ENCODE measurements around the gene FABP6.
"Not testable (repeated sequence)": the region's sequence is repeated elsewhere in the genome, so short reads cannot be mapped to it uniquely, and the experiment has no call there.

The FABP6 gene

DNA sequence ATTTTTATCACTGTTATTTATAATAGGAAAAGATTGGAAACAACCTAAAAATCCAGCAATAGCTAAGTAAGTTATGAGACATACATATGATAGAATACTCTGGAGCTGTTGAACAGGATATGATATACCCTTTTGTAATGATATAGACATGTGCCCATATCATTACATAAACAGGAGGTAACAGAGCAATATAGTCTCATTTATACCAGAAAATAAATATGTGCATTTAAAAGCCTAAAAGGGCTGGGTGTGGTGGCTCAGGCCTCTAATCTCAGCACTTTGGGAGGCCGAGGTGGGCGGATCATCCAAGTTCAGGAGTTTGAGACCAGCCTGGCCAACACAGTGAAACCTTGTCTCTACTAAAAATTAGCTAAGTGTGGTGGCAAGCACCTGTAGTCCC, 2.3 kb upstream of the FABP6 start:
- no peak for FAIRE-seq

DNA sequence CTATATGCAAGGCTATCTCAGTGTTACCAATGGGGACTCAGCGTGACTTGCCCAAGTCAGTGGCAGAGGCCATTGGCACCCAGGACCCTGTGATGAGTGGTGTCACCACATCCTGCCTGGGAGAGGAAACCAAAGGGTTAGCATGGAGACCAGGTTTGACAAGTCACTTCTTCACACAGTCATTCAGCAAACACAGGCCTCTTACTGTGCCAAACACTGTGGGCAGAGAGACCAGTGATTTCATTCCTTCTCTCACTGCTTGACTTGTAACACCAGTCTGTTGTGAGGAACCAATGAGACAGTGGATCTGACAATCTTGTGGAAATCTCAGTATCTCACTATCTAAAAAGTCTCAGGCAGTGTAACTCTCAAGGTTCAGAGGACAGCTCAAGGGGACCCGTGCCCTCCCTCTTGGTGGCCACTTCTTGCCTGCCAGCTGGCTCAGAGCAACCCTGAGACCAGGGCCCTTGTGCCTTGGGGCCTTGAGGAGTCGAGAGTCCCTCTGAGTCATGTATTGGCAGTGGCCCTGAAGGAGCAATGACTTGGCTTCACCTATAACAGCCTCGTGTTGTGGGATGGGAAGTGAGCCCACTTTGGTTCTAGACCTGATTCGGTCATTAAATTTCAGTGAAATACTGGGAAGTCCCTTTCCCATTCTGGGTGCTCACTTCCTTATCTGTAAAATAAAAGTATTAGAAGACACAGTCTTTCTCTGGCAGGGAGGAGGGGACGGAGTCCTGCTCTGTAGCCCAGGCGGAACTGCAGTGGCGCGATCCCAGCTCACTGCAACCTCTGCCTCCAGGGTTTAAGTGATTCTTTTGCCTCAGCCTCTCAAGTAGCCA, 1.6 kb downstream of the FABP6 start:
- FAIRE-seq = no peak

DNA sequence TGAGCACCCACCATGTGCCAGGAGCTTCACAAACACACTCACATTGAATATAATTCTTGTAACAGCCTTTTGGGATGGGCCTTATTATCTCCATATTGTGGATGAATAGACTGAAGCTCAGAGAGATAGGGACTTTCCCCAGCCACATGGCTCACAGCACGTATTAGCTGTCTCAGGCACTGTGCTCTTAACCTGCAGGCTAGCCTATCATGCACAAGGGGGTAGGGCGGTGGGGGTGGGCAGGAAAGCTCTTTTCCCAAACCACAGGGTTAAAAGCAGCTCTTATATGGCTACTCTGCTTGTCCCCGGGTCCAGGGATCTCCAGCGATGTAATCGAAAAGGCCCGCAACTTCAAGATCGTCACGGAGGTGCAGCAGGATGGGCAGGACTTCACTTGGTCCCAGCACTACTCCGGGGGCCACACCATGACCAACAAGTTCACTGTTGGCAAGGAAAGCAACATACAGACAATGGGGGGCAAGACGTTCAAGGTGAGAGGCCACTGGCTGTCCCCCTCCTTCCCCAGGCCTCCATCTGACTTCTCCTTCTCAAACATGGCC, 2.6 kb downstream of the FABP6 start:
- FAIRE-seq = no peak

DNA sequence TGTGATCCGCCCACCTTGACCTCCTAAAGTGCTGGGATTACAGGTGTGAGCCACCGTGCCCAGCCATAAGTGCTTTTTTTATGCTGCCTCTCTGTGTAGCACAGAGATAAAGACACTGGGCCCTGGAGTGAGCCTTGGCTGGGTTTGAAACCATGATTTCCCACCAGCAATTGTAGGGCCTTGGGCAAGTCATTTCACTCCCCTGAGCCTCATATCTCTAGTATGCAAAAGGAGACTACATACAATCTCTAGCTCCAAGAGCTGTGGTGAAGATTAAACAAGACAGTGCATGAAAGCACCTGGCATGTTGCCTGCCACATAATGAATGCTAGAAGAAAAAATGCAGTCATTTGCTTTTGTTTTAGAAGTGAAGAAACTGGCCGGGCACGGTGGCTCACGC, 3.9 kb downstream of the FABP6 start:
- no peak for FAIRE-seq

DNA sequence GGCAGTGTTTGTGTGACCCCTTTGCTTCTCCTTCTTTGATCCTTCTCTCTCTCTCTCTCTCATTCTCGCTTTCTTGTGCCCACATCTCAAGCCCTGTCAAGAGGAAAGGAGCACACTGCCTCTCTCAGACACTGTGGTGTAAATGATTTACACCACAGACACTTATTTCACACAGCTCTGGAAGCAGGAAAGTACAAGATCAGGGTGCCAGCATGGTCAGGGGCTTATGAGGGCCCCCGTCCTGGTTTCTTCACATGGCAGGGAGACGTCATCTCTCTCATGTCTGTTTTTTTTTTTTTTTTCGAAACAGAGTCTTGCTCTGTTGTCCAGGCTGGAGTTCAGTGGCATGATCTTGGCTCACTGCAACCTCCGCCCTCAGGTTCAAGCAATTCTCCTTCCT, 6.4 kb downstream of the FABP6 start:
- no peak for FAIRE-seq

DNA sequence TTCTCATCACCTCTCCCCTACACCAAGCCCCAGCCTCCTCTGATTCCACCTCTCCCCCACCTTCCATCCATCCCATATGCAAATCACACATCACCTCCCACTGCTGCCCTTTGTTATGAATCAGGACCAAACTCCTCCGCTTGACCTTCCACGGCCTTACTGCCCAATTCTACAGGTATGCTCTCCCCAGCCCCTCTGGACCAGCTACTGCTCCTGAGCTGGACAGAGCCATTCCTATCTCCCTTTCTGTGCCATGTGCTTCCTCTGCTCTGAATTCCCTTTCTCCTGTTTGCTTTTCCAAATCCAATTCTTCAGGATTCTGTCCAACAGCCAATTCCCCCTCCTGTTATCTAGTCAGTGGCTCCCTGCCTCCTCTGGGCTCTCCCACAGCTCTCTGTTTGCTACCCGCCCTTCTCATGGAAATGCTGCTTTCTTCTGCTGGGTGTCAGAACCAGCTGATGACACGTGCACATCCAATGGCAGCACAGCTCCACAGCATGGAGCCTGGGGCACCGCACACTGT, 8.3 kb downstream of the FABP6 start:
- no peak for FAIRE-seq

DNA sequence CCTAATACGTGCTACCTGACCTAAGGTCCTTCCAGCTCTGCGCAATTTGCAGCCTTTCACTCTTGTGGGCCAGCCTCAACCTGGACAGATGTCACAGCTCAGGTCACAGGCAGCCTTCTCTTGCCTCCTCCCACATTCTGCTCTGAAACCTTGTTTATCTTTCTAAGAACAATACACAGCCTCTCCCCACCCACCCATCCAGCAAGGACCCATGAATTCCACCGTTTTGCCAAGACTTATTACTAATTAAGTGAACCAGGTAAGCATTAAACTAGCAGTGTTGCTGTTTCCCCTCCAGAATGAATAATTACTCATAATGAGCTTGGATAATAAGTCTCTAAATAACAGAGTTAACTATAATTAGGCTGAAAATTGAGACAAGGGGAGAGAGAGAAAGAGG, 11.0 kb downstream of the FABP6 start:
- no peak for FAIRE-seq

DNA sequence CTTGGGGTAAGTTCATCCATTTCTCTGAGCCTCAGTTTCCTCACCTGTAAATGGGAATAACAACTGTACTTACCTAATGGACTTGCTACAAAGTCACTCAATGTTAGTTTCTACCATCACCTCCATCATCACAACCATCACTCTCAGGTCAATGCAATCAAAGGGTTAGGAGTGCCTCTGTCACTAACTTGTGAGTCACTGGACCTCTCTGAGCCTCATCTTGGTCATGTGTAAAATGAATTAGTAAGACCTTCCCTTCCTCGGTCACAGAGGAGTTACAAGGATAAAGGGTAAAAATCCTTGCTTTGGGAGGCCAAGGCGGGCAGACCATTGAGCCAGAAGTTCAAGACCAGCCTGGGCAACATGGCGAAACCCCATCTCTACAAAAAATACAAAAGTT, 12.8 kb downstream of the FABP6 start:
- no peak for FAIRE-seq

DNA sequence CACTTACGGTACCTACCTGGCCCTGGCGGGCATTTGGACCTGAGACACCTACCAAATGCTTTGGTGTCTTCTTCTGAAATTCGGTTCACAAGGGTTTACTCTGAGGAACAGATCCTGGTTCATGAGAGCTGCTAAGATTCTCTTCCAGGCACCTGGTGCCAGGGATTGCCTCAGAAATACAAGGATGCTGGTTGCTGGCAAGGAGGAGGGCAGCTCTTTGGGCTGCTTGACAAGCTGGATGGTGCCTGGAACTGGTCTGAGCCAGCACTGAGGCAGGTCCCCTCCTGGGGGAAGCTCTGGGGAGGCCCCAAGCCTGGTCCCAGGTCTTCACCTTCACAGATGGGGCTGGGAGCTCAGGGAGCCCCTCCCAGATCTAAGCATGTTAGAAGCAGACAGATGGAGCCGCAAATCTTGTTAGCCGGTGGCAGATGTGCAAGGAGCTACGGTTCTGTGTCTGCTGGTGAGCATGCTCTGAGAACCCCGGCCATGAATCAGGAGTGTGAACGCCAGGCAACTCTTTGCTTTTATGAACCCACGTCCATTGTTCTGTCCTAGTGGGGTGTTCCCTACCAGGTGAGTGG, 16.3 kb downstream of the FABP6 start:
- FAIRE-seq = no peak

DNA sequence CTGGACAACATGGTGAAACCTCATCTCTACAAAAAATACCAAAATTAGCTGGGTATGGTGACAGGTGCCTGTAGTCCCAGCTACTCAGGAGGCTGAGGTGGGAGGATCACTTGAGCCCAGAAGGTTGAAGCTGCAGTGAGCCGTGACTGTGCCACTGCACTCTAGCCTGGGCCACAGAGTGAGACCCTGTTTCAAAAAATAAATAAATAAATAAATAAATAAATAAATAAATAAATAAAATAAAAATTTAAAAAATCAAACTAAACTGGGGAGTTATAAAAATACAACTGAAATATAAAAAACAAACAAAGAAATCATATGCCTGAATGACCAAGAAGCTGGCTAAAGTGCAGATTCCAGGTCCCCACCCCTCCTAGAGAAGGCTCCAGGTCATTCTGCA, 20.3 kb downstream of the FABP6 start:
- FAIRE-seq = not testable (repeated sequence)

DNA sequence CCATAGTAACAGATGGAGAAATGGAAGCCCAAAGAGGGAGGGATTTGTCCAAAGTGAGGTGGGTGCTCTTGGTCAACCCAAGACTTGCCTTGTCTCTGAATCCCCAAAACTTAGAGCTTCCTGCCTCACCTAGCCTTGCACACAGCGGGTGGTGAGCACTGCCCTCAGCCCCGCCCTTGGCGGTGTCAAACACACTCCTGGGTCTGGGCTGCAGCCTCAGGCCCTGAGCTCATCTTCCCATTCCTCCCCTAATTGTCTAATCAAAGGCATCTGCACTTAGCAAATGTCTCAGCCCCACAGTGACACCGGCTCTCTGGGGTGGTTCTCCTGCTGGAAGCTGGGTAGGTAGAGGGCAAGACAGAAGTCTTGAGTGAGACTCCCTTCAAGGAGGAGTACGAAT, 20.9 kb downstream of the FABP6 start:
- FAIRE-seq = no peak

DNA sequence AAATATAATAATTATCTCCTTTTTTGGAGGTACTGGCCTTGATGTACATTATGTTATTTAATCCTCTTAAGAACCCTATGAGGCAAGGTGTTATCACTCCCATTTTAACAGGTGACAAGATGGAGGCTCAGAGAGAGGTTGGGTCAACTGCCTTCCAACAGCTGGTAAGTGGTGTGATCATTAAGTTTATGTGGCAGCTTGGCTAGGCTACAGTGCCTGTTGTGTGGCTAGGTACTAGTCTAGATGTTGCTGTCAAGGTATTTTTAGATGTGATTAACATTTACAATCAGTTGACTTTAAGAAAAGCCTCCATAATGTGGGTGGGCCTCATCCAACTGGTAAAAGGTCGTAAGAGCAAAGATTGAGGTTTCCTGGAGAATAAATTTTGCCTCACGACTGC, 21.5 kb downstream of the FABP6 start:
- no peak for FAIRE-seq

DNA sequence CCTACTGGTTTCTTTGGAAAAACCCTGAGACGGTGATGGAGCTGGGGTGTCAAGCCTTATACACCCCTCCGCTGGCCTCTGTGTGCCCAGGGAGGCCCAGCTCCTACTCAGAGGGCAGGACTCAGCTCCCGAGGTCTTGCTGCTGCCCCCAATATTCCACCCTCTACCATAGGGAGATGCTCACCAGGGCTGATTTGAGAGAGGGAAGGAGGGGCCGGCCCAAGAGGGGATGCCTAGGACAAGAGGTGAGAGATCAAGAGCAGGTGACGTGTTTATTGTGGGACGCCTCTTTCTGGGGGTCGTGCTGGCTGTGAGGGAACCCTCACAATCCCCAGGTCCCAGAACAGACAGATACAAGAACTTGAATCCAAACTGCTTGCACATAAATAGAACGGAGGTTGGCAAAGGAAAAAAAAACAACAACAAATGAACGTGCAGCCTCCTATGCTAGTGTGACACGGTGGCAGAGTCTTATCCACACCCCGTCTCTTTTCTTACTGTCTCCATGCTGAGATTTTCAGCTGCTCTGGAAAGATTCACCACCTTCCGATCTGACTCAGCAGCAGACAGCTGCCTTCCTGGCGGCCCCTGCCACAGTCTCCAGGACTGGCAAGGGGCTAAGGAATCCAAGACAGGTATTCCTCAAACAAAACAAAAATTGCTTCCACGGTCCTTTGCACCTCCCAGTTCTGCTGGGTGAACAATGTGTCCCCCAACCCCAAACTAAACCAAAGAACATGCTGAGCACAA, 22.3 kb downstream of the FABP6 start:
- FAIRE-seq = no peak

DNA sequence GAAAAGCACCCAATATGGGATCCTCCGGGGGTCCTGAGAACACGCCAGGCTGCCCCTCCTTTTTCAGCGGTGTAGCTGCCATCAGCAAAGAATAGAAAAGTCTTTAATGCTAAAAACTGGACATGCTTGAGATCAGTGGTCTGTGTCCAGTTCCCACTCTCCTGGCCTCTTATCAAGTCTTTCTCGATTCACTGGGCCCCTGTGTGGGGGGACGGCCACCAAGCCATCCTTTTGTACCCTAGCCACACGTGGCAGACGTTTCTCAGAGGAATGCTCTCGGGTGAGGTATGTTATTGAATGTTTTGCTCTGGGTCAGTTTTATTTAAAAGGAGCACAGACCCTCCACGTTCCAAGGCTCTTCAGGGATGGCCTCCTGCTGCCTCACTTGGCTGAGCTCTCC, 23.6 kb downstream of the FABP6 start:
- no peak for FAIRE-seq

DNA sequence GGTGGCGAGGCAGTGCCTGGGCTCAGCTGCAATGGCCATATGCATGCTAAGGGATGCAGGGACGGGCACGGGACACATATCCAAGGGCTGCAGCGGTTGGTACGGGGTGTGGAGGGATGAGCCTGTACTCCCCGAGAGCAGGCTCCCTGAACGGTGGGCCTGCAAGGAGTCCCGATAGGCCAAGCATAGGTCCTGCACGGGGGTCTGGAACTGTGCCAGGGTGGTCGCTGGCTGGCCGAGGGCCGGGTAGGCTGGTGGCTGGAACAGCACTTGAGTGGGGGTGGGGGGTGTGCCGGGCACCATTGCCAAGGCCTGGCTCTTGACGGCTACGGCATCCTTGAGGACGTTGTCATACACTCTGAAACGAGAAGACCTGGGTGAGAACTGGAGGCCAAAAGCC, 24.1 kb downstream of the FABP6 start:
- FAIRE-seq = no peak

DNA sequence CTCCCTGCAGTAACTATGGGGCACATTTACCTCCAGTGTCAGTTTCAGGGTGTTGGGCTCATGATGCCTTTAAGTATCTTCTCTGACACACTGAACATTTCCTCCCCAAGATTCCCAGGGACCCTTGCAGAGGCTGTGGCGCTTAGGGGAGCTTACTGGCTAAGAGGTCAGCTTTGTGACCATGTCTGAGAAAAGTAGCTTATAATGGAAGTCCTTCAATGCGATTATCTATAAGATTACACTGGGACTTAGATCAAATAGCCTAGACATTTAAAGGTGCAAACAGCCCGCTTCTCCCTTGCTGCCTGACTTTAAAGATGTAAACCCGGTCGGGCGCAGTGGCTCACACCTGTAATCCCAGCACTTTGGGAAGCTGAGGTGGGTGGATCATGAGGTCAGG, 25.4 kb downstream of the FABP6 start:
- no peak for FAIRE-seq

DNA sequence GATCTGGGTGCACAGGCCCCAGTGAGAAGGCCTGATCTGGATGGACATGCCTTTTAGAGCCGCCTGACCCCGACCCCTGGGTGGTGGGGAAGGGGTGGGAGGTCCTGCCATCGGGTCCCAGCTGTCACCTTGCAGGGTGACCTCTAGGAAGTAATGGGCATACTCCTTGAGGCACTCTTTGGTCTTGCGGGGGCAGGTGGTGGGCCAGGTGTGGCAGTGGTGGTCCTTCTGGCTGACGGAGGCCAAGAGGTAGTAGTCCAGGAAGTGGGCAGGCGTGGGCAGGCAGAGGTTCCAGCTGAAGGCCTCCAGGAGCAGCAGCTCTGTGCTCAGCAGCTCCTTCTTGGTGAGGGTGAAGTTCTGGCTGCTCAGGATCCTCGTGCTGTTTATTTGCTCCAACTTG, 30.0 kb downstream of the FABP6 start:
- no peak for FAIRE-seq

DNA sequence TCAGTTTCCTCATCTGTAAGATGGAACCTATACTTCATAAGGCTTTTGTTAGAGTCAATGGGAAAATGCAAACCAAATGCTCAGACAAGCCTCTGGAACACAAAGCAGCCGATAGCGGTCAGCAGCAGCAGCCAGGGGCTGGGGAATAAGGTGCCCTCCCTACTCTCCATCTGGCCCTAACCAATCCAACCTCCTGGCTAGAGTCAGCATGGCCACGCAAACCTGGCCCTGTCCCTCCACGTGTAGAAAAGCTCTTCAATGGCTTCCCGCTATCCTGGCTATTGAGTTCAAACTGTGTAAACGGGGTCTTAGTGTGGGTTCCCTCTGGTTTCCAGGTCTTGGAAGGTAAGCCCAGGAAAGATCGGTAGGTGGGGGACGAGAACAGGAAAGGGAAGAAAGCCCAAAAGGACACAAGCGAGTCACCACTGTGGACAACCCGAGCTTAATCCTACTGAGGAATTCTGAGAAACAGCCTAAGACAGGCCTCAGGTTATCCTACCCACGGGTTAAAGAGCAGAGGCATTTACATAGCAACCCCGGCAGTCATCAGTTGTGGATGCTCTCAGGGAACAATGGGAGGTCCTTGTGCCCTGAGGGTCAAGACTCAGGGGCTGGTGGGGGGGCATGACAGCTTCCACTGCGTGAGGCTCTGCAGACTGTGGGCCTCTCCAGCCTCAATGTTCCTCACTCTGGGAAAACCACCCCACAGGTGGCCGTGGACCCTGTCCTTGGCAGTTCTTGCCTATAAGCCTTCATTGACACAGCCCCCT, 30.9 kb downstream of the FABP6 start:
- FAIRE-seq = no peak

DNA sequence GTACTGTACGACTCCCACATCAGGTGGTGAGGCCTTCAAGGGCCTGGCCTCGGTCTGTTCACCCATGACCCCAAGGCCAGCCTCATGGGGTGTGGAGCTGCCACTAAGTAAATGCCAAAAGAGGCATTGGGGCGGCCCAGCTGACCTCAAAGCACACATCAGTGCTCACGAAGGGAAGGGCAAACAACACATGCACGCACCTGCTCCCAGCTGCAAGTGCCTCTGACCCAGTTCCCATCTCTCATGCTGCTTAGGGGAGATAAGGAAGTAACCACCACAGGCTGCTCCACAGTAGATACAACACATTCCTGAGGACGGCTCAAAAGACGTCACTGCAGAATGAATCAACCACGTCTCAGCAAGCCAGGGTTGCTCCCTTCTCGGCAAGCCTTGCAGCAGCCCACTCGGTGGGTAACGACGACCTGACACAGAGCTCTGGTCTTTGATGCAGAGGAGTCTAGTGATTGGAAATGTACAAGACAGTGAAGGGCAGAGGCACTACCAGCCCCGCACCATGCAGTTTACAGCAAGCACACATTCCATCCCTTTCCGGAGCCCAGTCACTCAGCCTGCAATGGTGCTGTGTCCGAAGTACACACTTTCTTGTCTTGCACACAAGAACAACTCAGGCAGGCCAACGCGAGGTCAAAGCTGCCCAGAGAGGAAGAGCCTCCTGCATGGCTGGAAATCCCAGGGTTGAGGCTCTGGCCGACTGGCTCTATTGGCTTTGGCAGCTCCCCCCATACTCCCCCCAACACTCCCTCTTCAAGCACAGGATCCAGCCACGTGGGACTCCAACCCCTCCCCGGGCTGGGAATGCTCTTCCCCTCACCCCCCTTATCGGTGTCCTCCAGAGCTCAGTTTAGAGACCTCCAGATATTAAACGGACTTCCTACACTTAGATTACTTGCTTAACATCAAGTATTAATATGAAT, 31.8 kb downstream of the FABP6 start:
- FAIRE-seq = no peak

DNA sequence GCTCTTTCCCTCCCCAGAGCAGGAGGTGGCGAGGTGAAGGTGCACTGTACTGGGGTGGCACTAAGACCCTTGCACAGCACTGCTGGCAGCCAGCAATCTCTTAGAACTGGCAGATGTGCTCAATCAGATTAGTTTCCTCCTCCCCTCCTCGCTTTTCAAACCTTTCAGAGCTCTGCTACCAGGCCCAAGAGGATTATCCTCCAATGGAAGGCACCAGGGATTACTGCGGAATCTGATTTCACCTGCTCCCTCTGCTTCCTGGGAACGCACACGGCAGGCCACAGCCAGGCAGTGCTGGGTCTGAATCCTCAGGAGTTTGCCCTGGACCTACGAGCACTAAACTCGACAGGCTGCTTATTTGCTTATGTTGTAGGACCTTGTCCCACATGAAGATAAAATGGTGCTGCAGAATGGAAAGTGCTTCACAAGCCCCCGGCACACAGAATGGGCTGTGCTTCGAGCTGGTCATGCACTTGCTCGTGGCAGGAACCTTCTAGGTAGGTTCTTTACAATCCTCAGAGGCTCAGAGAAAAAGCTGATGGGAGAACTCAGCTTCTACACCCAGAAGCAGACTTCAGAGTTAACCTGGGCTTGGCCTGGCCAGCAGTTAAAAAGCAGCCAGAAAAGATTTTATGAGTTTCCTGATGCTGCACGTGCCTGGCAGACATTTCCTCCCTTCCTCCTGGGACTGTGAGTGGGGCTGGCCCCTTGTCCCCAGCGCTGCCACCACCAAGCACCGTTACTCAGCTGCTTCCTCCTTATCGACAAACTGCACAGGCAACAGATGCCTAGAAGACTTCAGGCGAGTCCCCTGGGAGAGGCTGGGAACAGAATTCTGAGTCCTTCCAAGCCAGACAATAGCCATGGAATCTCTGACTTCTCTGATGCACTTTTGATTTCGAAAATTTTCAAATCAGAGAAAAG, 33.1 kb downstream of the FABP6 start:
- FAIRE-seq = no peak

Measured in endometrium (tissue), 2 donors.